Measurements from ENCODE around the gene OBSCN. TPM values are rescaled to one million over a fixed set of nuclear protein-coding genes. Genes with fewer than 3 reads are reported as not detected.

The OBSCN gene
- total RNA-seq, 2 donors from 2014 or later, result 14.5 to 34.9 TPM

GRCh38 chr1:228177721-228178710 lies 29.8 kb upstream of the OBSCN start:
- no peak for ATAC-seq
- Histone ChIP-seq H3K27ac (no peak overlapping the region), H3K36me3 (replicated peaks in 1 of 2; ENCODE audit: insufficient read depth in 1 of 2, low read depth in 2 of 2) (peaks cover 0 to 2% of the 10 kb centered on the region in 2 donors), H3K4me1 (no peaks in the 10 kb centered on the region), H3K9me3 (no peaks in the 10 kb centered on the region), H3K27me3 (no peaks in the 10 kb centered on the region), H3K4me3 (no peak overlapping the region)
- intact Hi-C loops (cut with DNase I), result no loop called here
- no peak for TF ChIP-seq POLR2A (IDR thresholded peaks at IDR 0.05)
- no peak for TF ChIP-seq CTCF (IDR thresholded peaks at IDR 0.05)
- no peak for DNase-seq
- 85 to 99% methylated on average over 10 to 11 of the region's 12 CpGs for WGBS, 2 donors

- H3K36me3 ChIP-seq (replicated peaks in 1 of 2; ENCODE audit: insufficient read depth in 1 of 2, low read depth in 2 of 2), result peaks cover 0 to 2% of the 10 kb centered on the region in 2 donors
- DNase-seq (no peak), ATAC-seq (no peak)
- no peaks in the 10 kb centered on the region for H3K27me3 ChIP-seq
- no peak overlapping the region for H3K4me3 ChIP-seq
- no peak overlapping the region for H3K27ac ChIP-seq
- intact Hi-C loops (cut with DNase I), result no loop called here
- H3K4me1 ChIP-seq, result no peaks in the 10 kb centered on the region
- no peaks in the 10 kb centered on the region for H3K9me3 ChIP-seq
- TF ChIP-seq POLR2A (IDR thresholded peaks at IDR 0.05) (no peak), CTCF (IDR thresholded peaks at IDR 0.05) (no peak)
- WGBS, 2 donors, result 78 to 92% methylated on average over 11 to 12 of the region's 12 CpGs
These were observed 28.8 kb upstream of the OBSCN start for GRCh38 chr1:228178737-228179684.

GRCh38 chr1:228180271-228180958 lies 27.4 kb upstream of the OBSCN start:
- Histone ChIP-seq H3K9me3 (no peaks in the 10 kb centered on the region), H3K27me3 (no peaks in the 10 kb centered on the region), H3K36me3 (replicated peaks in 1 of 2; ENCODE audit: insufficient read depth in 1 of 2, low read depth in 2 of 2) (no peaks in the 10 kb centered on the region), H3K27ac (no peak overlapping the region), H3K4me1 (no peaks in the 10 kb centered on the region), H3K4me3 (no peak overlapping the region)
- no peak for DNase-seq
- TF ChIP-seq POLR2A (IDR thresholded peaks at IDR 0.05) (no peak), CTCF (IDR thresholded peaks at IDR 0.05) (peak in 1 of 7 experiments; percentile 11)
- intact Hi-C loops (cut with DNase I), result no loop called here
- WGBS, 2 donors, result 79 to 86% methylated on average over 4 of the region's 4 CpGs
- ATAC-seq, result no peak

GRCh38 chr1:228180959-228181644 lies 26.7 kb upstream of the OBSCN start:
- no peaks in the 10 kb centered on the region for H3K36me3 ChIP-seq (replicated peaks in 1 of 2; ENCODE audit: insufficient read depth in 1 of 2, low read depth in 2 of 2)
- H3K27me3 ChIP-seq, result no peaks in the 10 kb centered on the region
- H3K9me3 ChIP-seq, result no peaks in the 10 kb centered on the region
- DNase-seq (no peak), ATAC-seq (no peak)
- TF ChIP-seq CTCF (IDR thresholded peaks at IDR 0.05), result no peak
- TF ChIP-seq POLR2A (IDR thresholded peaks at IDR 0.05), result no peak
- intact Hi-C loops (cut with DNase I), result no loop called here
- 79 to 94% methylated on average over 5 to 7 of the region's 7 CpGs for WGBS, 2 donors
- H3K4me3 ChIP-seq, result no peak overlapping the region
- no peak overlapping the region for H3K27ac ChIP-seq
- H3K4me1 ChIP-seq, result no peaks in the 10 kb centered on the region
